ENCODE measurements around the gene KANSL1. TPM values are rescaled to one million over a fixed set of nuclear protein-coding genes. Genes with fewer than 3 reads are reported as not detected.
A peak's percentile ranks its signal among the peaks of the same experiment; 100 is the strongest.

KANSL1 gene
- total RNA-seq, 2 donors from 2014 or later, result 26.6 to 29.2 TPM

- no peaks in the 10 kb centered on the region for H3K27me3 ChIP-seq
- H3K27ac ChIP-seq, result peak overlapping the region; percentile 37 to 44
- TF ChIP-seq CTCF (IDR thresholded peaks at IDR 0.05), result no peak
- H3K4me1 ChIP-seq, result peaks cover 0 to 28% of the 10 kb centered on the region in 2 donors
- no peaks in the 10 kb centered on the region for H3K9me3 ChIP-seq
- peaks cover 60% of the 10 kb centered on the region for H3K36me3 ChIP-seq
- no peak for DNase-seq (ENCODE audit: low spot score)
- no peak overlapping the region for H3K4me3 ChIP-seq
These were observed 154.3 kb downstream of the KANSL1 start for GRCh38 chr17:46038937-46039336.

- Histone ChIP-seq H3K36me3 (peaks cover 65% of the 10 kb centered on the region), H3K4me3 (no peak overlapping the region), H3K4me1 (peaks cover 0 to 23% of the 10 kb centered on the region in 2 donors), H3K27ac (no peak overlapping the region), H3K27me3 (no peaks in the 10 kb centered on the region), H3K9me3 (no peaks in the 10 kb centered on the region)
- DNase-seq (ENCODE audit: low spot score), result no peak
- no peak for TF ChIP-seq CTCF (IDR thresholded peaks at IDR 0.05)
These were observed 154.8 kb downstream of the KANSL1 start for GRCh38 chr17:46038414-46038813.

- peaks cover 72% of the 10 kb centered on the region for H3K36me3 ChIP-seq
- TF ChIP-seq CTCF (IDR thresholded peaks at IDR 0.05), result no peak
- H3K27ac ChIP-seq, result no peak overlapping the region
- H3K27me3 ChIP-seq, result no peaks in the 10 kb centered on the region
- no peak overlapping the region for H3K4me3 ChIP-seq
- no peak for DNase-seq (ENCODE audit: low spot score)
- H3K4me1 ChIP-seq, result peaks cover 0 to 23% of the 10 kb centered on the region in 2 donors
- no peaks in the 10 kb centered on the region for H3K9me3 ChIP-seq
These were observed 155.4 kb downstream of the KANSL1 start for GRCh38 chr17:46037722-46038255.

- peaks cover 85% of the 10 kb centered on the region for H3K36me3 ChIP-seq
- no peak for TF ChIP-seq CTCF (IDR thresholded peaks at IDR 0.05)
- DNase-seq (ENCODE audit: low spot score), result no peak
These were observed 156.7 kb downstream of the KANSL1 start for GRCh38 chr17:46036491-46036890.

GRCh38 chr17:46035112-46035818 is 158.0 kb downstream of the KANSL1 start:
- Histone ChIP-seq H3K27ac (no peak overlapping the region), H3K9me3 (no peaks in the 10 kb centered on the region), H3K36me3 (peaks cover 96% of the 10 kb centered on the region), H3K4me3 (no peak overlapping the region), H3K4me1 (peaks cover 0 to 23% of the 10 kb centered on the region in 2 donors), H3K27me3 (no peaks in the 10 kb centered on the region)
- no peak for DNase-seq (ENCODE audit: low spot score)
- TF ChIP-seq CTCF (IDR thresholded peaks at IDR 0.05), result no peak

More at GRCh38 chr17:46036491-46036890, 156.7 kb downstream of the KANSL1 start:
- peaks cover 0 to 23% of the 10 kb centered on the region in 2 donors for H3K4me1 ChIP-seq
- H3K4me3 ChIP-seq, result no peak overlapping the region
- H3K9me3 ChIP-seq, result no peaks in the 10 kb centered on the region
- H3K27me3 ChIP-seq, result no peaks in the 10 kb centered on the region
- no peak overlapping the region for H3K27ac ChIP-seq

All from right atrium auricular region (tissue), 2 donors.